Astrocyte (in vitro differentiated cells and primary cell): ENCODE results near the gene GINS3.
"Not testable (repeated sequence)": the region's sequence is repeated elsewhere in the genome, so short reads cannot be mapped to it uniquely, and the experiment has no call there.

Source experiments
- EZH2 ChIP-seq: IDR thresholded peaks from 2 replicates; pipeline ENCODE4 v1.6.1; 2012; ENCODE audit warnings: mild to moderate bottlenecking, low read length, inconsistent platforms; ENCODE audit not compliant: insufficient read depth
- TF ChIP-seq, protein P1 (sequence below): IDR thresholded peaks from 2 replicates; pipeline ENCODE4 v1.5.1; 2011; ENCODE audit warnings: low read depth, mild to moderate bottlenecking, inconsistent platforms, low read length, moderate library complexity; ENCODE audit not compliant: insufficient read depth

DNA sequence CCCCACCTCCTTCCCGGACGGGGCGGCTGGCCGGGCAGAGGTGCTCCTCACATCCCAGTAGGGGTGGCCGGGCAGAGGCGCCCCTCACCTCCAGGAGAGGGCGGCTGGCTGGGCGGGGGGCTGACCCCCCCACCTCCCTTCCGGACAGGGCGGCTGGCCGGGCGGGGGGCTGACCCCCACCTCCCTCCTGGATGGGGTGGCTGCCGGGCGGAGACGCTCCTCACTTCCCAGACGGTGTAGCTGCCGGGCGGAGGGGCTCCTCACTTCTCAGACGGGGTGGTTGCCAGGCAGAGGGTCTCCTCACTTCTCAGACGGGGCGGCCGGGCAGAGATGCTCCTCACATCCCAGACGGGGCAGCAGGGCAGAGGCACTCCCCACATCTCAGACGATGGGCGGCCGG, 4.6 kb downstream of the GINS3 start:
- TF ChIP-seq, protein P1, sequence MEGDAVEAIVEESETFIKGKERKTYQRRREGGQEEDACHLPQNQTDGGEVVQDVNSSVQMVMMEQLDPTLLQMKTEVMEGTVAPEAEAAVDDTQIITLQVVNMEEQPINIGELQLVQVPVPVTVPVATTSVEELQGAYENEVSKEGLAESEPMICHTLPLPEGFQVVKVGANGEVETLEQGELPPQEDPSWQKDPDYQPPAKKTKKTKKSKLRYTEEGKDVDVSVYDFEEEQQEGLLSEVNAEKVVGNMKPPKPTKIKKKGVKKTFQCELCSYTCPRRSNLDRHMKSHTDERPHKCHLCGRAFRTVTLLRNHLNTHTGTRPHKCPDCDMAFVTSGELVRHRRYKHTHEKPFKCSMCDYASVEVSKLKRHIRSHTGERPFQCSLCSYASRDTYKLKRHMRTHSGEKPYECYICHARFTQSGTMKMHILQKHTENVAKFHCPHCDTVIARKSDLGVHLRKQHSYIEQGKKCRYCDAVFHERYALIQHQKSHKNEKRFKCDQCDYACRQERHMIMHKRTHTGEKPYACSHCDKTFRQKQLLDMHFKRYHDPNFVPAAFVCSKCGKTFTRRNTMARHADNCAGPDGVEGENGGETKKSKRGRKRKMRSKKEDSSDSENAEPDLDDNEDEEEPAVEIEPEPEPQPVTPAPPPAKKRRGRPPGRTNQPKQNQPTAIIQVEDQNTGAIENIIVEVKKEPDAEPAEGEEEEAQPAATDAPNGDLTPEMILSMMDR = not testable (repeated sequence)
- TF ChIP-seq EZH2 = not testable (repeated sequence)
